Measurements from ENCODE around the gene BEX4.

DNA sequence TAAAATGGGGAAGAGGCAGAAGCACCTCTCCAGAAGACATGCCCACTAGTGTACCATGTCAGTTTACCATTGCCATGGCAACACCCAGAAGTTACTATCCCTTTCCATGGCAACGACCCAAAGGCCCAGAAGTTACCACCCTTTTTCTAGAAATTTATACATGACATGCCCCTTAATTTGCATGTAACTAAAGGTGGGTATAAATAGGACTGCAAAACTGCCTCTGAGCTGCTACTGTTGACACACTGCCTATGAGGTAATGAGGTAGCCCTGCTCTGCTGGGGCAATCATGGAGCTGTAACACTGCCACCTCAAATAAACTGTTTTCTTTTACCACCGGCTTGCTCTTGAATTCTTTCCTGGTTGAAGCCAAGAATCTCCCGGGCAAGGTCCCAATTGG lies 13.9 kb upstream of the BEX4 start:
- TF ChIP-seq, protein P1, sequence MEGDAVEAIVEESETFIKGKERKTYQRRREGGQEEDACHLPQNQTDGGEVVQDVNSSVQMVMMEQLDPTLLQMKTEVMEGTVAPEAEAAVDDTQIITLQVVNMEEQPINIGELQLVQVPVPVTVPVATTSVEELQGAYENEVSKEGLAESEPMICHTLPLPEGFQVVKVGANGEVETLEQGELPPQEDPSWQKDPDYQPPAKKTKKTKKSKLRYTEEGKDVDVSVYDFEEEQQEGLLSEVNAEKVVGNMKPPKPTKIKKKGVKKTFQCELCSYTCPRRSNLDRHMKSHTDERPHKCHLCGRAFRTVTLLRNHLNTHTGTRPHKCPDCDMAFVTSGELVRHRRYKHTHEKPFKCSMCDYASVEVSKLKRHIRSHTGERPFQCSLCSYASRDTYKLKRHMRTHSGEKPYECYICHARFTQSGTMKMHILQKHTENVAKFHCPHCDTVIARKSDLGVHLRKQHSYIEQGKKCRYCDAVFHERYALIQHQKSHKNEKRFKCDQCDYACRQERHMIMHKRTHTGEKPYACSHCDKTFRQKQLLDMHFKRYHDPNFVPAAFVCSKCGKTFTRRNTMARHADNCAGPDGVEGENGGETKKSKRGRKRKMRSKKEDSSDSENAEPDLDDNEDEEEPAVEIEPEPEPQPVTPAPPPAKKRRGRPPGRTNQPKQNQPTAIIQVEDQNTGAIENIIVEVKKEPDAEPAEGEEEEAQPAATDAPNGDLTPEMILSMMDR (IDR thresholded peaks at IDR 0.05; ENCODE audit: low read length), result no peak
- TF ChIP-seq EZH2 (IDR thresholded peaks at IDR 0.05; ENCODE audit: borderline replicate concordance, low read length), result no peak
